Astrocyte of the cerebellum (primary cell): ENCODE measurements around the gene RNF7.
"Not testable (repeated sequence)": the region's sequence is repeated elsewhere in the genome, so short reads cannot be mapped to it uniquely, and the experiment has no call there.

ENCODE experiments used
- DNase-seq: peaks from one replicate; pipeline ENCODE4 v3.0.0-alpha.2; 2011; ENCODE audit warnings: low read depth
- H3K4me3 ChIP-seq: 2 replicates; pipeline ENCODE4 v1.5.1; 2011; ENCODE audit warnings: mild to moderate bottlenecking, low read depth, low read length, moderate library complexity
- in situ Hi-C: cut with HindIII; loops from 2 replicates; pipeline ENCODE4 v1.10.0; 2017; ENCODE audit warnings: low sequenced_read_pairs
- TF ChIP-seq, protein P1 (sequence below): IDR thresholded peaks from 2 replicates; pipeline ENCODE4 v1.5.1; 2012; ENCODE audit warnings: low read length, low read depth, moderate library complexity, mild to moderate bottlenecking; ENCODE audit errors: missing control alignments

The RNF7 gene

DNA sequence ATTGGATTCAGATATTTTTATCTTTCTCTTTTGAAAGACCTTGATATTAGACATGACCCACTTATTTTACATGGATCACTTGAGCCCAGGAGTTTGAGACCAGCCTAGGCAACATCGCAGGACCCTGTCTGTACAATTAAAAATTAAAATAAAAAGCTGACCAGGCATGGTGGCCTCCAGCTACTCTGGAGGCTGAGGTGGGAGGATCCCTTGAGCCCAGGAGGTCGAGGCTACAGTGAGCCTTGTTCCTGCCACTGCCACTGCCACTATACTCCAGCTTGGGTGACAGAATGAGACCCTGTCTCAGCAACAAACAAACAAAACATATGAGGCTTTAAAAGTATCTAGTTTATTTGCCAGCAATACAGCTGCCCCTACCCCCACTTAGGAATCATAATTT is 1.6 kb downstream of the RNF7 start:
- no peak for DNase-seq
- H3K4me3 ChIP-seq: peak overlapping the region; percentile 86
- TF ChIP-seq, protein P1, sequence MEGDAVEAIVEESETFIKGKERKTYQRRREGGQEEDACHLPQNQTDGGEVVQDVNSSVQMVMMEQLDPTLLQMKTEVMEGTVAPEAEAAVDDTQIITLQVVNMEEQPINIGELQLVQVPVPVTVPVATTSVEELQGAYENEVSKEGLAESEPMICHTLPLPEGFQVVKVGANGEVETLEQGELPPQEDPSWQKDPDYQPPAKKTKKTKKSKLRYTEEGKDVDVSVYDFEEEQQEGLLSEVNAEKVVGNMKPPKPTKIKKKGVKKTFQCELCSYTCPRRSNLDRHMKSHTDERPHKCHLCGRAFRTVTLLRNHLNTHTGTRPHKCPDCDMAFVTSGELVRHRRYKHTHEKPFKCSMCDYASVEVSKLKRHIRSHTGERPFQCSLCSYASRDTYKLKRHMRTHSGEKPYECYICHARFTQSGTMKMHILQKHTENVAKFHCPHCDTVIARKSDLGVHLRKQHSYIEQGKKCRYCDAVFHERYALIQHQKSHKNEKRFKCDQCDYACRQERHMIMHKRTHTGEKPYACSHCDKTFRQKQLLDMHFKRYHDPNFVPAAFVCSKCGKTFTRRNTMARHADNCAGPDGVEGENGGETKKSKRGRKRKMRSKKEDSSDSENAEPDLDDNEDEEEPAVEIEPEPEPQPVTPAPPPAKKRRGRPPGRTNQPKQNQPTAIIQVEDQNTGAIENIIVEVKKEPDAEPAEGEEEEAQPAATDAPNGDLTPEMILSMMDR: no peak

DNA sequence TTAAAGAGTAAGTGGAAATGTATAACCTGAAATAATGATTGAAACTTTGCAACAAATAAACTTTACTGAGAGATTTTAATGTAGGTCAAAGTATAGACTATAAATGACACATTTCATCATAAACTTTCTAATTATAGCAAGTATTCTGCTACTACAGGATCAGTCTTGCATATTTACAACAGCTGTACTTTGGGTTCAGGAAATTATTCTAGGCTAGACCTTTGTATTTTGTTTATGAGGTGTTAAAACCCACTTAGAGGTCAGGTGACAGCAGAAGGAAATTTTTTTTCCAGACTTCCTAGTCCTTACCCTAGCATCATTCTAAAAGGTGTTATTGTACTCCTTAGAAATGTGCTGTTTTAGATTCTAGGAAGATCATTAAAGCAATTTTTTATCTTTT is 2.3 kb downstream of the RNF7 start:
- TF ChIP-seq, protein P1: no peak
- H3K4me3 ChIP-seq: no peak overlapping the region
- DNase-seq: no peak
- in situ Hi-C loops: no loop called here

More for the DNA sequence above, 1.6 kb downstream of the RNF7 start:
- in situ Hi-C loops: no loop called here

DNA sequence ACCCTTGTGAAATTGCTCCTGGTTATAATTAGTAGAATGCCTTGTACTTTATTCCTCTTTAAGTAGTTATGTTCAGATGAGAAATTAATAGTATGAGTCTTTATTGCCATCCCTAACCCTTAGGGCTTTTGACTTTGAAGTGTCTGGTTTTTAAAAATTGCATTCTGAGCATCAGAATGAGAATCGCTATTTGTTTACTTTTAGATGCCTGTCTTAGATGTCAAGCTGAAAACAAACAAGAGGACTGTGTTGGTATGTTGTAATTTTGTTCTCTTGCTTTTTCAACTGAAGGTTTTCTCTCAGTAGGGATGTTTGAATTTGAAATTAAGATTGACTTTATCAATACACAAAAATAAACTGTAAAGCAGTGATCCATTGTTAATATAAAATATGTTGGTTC is 5.2 kb downstream of the RNF7 start:
- in situ Hi-C loops: no loop called here
- DNase-seq: no peak
- TF ChIP-seq, protein P1: no peak
- no peak overlapping the region for H3K4me3 ChIP-seq

DNA sequence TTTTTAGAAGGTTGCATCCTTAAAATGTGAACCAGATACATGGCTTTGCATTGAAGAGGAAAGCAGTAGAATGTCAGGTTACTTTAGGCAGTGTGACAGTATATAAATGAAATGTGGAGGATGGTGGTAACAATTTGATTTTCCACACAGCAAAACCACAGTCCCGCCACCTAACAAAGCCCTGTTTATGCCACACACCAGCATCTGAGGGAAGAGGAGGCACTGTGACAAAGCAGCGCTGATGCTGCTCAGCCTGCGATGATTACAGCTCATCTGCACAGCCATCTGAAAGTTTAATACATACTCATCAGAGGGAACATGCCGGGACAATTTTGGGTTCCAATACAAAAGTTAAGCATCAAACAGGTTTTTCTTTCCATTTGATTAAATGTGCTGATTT is 8.9 kb downstream of the RNF7 start:
- in situ Hi-C loops: no loop called here
- DNase-seq: no peak
- H3K4me3 ChIP-seq: no peak overlapping the region
- TF ChIP-seq, protein P1: no peak

DNA sequence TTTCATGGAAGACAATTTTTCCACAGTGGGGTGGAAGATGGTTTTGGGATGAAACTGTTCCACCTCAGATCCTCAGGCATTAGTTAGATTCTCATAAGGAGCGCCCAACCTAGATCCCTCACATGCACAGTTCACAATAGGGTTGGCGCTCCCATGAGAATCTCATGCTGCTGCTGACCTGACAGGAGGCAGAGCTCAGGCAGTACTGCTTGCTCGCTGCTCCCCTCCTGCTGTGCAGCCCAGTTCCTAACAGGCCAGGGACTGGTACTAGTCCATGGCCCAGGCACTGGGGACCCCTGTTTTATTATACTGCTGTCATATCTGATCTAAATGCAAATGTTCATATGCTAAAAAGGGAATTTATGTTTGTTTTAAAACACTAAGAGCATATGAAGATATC is 15.3 kb downstream of the RNF7 start:
- no peak overlapping the region for H3K4me3 ChIP-seq
- DNase-seq: no peak
- TF ChIP-seq, protein P1: no peak
- in situ Hi-C loops: loop anchor here (5.0 kb wide), 1 partner anchor 39 kb away; no protein-coding TSS in a partner anchor

DNA sequence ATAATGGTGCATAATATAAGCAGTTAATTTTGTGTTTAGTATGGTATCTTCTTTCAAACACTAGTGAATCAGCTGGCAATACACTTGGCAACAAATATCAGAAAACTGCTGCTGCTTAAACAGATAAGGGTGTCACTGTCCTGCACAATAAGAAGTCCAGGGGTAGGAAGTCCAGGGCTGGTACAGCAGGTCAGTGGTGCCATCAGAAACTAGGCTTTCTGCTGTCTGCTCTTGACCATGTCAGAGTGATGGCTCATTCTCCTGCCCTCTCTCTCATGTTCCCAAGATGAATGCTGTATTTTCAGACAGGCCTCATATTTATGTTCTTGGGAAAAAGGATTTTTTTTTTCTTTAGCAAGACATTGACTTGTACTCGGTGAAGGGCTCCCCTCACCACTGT is 15.9 kb downstream of the RNF7 start:
- no peak overlapping the region for H3K4me3 ChIP-seq
- in situ Hi-C loops: loop anchor here (5.0 kb wide), 1 partner anchor 38 kb away; no protein-coding TSS in a partner anchor
- DNase-seq: no peak
- TF ChIP-seq, protein P1: no peak

DNA sequence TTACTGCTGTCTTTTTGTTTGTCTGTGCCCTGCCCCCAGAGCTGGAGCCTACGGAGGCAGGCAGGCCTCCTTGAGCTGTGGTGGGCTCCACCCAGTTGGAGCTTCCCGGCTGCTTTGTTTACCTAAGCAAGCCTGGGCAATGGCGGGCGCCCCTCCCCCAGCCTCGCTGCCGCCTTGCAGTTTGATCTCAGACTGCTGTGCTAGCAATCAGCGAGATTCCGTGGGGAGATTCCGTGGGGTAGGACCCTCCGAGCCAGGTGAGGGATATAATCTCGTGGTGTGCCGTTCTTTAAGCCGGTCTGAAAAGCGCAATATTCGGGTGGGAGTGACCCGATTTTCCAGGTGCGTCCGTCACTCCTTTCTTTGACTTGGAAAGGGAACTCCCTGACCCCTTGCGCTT is 24.5 kb downstream of the RNF7 start:
- in situ Hi-C loops, H3K4me3 ChIP-seq, DNase-seq: not testable (repeated sequence)
